HG02610 (cell line): Measurements from ENCODE around the gene FAM13B.
A peak's percentile ranks its signal among the peaks of the same experiment; 100 is the strongest.
"Not testable (repeated sequence)": the region's sequence is repeated elsewhere in the genome, so short reads cannot be mapped to it uniquely, and the experiment has no call there.

Experiments
- ATAC-seq: cut with Tn5 transposase; IDR thresholded peaks from one replicate; pipeline ENCODE4 v1.9.1; 2021; ENCODE audit warnings: mild to moderate bottlenecking, moderate library complexity; ENCODE audit not compliant: unreplicated experiment

The FAM13B gene

GRCh38 chr5:138032572-138033385 is at the start of gene FAM13B:
Gene FAM13B, minus strand, starts transcription at chr5:138033079. Its CDS starts 13,968 bp downstream, at chr5:138019111.
- peak; percentile 56 for ATAC-seq

DNA sequence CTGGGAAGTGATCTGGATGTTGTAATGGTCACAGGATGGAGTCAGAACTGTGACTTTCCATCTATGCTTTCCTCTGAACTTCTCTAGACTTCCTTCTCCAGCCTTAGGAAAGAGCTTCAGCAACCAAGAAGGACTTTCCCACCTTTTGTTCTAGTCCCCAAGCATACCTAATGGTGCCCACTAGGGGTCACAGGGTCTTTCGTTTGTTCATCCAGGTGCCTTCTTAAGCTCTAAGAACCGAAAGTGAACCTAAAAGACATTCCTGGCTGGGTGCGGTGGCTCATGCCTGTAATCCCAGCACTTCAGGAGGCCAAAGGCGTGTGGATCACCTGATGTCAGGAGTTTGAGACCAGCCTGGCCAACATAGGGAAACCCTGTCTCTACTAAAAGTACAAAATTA is 49.2 kb upstream of the FAM13B start:
- ATAC-seq = no peak

DNA sequence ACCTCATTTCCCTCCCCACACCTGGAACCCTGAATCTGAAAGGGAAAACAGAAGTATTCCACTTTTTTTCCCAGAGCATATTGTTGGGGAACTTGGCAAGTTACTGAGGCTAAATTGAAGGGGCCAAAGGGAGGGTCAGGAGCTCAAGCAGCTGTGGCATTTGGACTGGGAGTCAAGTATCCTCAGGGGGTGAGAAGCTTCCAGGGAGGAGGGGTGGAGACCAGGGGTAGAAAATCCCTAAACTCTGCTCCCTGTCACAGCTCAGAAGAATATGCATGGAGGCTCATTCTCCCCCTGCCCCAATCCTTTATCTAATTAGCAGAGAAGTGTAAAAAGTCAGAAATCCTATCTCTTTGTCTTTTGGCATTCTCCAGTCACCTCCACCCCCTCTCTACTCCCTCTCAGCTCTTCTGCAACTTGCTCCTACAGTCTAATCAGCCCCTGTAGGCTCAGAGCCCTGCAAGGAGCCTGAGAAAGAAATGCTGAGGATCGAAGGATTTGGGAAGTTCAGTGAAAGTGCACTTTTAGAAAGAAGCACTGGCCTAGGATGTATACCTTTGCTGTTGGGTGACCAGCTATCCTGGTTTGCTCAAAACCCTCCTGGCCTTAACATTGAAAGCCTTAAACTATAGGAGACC is 45.2 kb upstream of the FAM13B start:
- ATAC-seq = no peak

DNA sequence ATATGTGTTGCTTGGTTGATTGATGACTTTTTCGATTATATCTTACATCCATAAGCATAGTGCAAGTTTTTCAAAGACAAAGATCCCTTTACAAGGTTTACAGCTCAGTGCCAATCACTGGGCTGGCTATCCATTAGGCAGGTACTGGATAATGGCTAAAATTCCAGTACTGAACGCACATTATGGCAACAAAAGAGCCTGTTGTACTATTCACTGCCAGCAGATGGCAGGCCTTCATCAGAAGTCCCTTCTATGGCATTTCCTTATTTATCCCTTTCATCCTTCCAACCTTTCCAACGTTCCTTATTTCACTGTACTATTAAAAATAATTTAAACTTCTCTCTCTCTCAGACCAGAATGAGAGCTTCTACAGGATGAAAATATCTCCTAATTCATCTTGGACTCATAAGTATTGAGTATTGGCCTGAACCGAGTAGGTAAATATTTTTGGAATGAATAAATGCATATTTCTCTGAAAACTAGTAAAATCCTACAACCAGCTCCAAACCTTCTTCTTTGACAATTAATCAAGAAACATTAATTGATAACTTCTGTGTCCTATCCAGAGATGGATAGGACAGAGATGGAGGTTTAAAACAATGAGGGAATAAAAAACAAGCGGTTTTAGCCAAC is 44.3 kb upstream of the FAM13B start:
- ATAC-seq = no peak

DNA sequence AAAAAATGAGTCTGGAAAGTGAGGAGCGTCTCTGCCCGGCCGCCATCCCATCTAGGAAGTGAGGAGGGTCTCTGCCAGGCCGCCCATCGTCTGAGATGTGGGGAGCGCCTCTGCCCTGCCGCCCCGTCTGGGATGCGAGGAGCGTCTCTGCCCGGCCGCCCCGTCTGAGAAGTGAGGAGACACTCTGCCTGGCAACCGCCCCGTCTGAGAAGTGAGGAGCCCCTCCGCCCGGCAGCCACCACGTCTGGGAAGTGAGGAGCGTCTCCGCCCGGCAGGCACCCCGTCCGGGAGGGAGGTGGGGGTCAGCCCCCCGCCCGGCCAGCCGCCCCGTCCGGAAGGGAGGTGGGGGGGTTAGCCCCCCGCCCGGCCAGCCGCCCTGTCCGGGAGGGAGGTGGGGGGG is 37.1 kb upstream of the FAM13B start:
- ATAC-seq = not testable (repeated sequence)

DNA sequence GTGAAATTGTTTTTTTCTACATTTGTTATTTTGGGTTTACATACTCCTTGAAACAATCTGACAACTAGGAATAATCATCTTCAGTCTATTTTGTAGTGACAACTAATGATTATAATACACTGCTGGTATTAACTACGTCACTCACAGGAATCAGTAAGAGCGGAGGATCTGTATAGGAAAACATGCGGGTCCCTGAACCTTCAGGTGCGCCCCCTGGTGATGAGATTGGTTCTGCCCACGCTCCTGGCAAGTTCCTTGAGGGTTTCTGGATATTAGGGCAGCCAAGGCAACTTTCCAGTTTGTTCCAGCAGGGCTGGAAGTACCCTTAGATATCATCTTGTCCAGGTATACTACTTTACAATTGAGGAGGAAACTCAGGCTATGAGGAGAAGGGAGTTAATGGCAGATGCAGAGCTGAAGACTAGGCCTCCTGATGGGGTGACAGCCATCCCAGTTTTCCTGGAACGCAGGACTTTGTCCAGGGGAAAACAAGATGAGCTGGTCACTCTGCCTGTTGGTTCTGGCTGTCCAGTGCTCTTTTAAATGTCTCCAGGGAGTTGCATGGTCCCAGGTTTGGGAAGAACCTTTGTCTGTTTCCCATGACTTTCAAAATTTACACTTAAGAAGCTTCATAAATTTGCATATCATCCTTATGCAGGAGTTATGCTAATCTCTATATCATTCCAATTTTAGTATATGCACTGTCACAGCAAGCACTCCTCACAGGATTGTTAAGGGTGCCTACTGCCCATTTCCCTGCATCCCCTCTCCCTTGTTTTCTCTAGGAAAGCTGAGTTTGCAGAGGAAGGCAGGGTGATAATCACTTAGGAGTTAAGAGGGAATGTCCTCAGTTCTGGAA is 36.1 kb upstream of the FAM13B start:
- no peak for ATAC-seq

DNA sequence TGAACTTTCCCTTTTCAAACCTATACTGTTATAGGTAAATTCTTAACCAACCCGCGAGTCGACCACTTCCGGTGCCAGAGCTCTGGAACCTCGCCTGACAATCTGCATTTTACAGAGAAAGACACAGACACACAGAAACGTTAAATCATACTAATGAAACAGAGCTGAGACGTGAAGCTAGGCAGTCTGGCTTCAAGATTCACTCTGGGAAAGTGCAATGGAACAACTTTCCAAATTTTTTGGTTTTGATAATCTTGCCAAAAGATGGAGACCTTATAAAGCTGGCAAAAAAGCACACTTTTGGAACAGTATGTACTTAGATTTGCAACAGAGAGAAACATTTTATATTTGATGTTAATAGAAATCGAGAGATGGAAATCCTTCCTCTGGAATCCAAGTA is 35.1 kb upstream of the FAM13B start:
- no peak for ATAC-seq

DNA sequence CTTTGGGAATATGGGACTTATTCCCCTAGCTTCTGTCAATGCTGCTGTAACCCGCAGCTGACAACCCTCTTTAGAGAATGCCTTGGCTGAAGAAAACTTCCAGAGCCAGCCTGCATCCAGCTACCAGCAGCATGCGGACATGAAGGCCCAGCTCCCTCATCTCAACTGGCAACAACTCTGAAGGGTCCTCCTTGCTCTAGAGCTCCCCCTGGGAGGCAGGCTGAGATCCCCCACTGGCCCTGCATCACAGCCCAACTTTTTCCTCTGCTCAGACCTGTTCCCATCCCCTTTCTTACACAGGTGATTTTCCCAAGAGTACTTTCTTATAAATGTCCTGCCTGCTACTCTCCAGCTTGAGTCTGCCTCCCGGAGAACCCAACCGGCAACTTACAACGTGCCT is 32.2 kb upstream of the FAM13B start:
- no peak for ATAC-seq

GRCh38 chr5:138064526-138064925 is 31.6 kb upstream of the FAM13B start:
- ATAC-seq = no peak

GRCh38 chr5:138054847-138055558 is 22.1 kb upstream of the FAM13B start:
- ATAC-seq = no peak

- ATAC-seq = no peak
Observed at GRCh38 chr5:138054206-138054605, 21.3 kb upstream of the FAM13B start.

DNA sequence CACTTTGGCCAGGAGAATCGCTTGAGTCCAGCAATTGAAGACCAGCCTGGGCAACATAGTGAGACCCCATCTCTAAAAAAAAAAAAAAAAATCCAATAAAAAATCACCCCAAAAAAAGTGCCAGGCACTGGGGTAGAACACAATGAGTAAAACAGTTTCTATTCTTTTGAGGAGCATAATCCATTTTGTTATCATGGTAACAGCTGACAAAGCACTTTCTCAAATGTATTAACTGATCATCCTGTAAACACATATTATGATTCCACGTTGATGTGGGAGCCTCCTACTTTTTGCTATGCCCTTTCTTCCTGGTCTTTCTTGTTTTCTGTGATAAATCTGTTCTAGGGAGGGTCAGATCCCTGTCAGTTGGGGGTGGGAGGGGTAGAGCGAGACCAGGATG is 20.7 kb upstream of the FAM13B start:
- no peak for ATAC-seq

- ATAC-seq = not testable (repeated sequence)
Observed at GRCh38 chr5:138052718-138053117, 19.8 kb upstream of the FAM13B start.

GRCh38 chr5:138051441-138052296 is 18.8 kb upstream of the FAM13B start:
- no peak for ATAC-seq

- not testable (repeated sequence) for ATAC-seq
Observed at GRCh38 chr5:138045283-138045682, 12.4 kb upstream of the FAM13B start.

DNA sequence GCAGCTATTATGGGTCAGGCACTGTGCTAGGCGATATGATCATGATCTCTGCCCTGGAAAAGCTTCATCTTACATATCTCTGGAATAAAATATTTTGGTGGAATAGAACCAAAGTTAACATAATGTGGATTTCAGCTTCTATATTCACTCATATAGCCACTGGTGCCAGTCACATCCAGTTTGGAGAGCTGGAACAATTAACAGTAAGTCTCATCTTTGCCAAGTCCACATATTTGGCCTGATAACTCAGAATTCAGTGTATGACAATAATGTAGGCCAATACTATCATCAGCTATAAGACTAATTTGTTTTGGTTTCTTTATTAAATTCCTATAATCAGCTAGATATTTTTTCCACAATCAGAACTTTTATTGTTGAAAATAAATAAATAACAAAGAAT is 5.9 kb upstream of the FAM13B start:
- ATAC-seq = no peak

DNA sequence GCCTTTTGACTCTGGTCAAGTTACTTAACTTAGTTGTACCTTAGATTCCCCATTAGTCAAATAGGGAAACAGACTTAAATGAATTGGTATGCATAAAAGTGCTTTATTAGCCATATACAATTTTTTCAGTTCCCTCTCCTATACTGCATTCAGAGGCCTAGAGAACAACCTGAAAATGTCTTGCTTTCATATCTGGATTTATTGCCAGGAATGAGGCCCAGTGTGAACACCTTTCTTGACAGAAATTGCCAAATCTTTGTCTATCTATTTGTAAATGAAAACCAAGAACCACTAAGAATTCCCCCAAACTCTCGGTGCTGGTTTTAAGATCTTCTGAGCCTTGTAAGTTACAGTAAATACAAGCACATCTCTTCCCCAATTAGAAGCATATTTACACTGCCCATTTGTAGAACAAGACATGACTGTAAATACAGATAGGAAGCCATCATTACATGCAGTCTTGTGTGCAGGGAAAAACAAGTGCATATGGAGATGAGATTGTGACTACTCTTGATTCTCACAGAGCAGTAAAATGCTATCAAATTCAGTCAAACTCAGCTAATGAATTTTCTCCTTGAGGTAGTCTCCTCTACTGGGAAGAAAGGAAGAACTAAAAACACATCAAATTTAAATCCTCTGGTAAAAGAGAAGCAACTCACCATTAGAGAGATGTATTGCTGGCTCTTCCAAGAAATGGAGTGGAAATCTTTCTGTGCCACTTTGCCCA is 5.2 kb upstream of the FAM13B start:
- no peak for ATAC-seq

- ATAC-seq = no peak
Observed at GRCh38 chr5:138037271-138037670, 4.4 kb upstream of the FAM13B start.
